WTC11 (cell line): ENCODE data around the gene FARSA. TPM values are rescaled to one million over a fixed set of nuclear protein-coding genes. Genes with fewer than 3 reads are reported as not detected.

Experiments
- ATAC-seq: fragments of 200-7000 bp; cut with Tn5 transposase; 2 replicates; pipeline ENCODE4 v1.10.0; 2021; ENCODE audit warnings: mild to moderate bottlenecking, moderate library complexity
- CTCF ChIA-PET: fragments of 300-600 bp; sonication (Branson Sonifier 250); formaldehyde crosslinking; loops from one replicate; lab custom pipeline; 2021; ENCODE audit warnings: antibody characterized with exemption; lab: Charles Lee
- POLR2A ChIA-PET: fragments of 350-600 bp; sonication (Branson Sonifier 250); formaldehyde crosslinking; loops from one replicate; lab custom pipeline; 2021; ENCODE audit warnings: antibody characterized with exemption; lab: Charles Lee
- DNase-seq: peaks from one replicate; pipeline ENCODE4 v3.0.0; 2021; ENCODE audit warnings: low spot score
- H3K27ac Mint-ChIP-seq: 2 replicates; pipeline ENCODE4 v1.8.0; 2021; ENCODE audit warnings: mixed read lengths
- H3K27me3 Mint-ChIP-seq: 2 replicates; pipeline ENCODE4 v1.8.0; 2021; ENCODE audit warnings: low read depth, mild to moderate bottlenecking, moderate library complexity, mixed read lengths
- H3K36me3 Mint-ChIP-seq: 2 replicates; pipeline ENCODE4 v1.8.0; 2021; ENCODE audit warnings: mixed read lengths
- H3K4me1 Mint-ChIP-seq: 2 replicates; pipeline ENCODE4 v1.8.0; 2022; ENCODE audit warnings: mixed read lengths
- H3K4me3 Mint-ChIP-seq: 2 replicates; pipeline ENCODE4 v1.8.0; 2021; ENCODE audit warnings: mild to moderate bottlenecking, moderate library complexity, mixed read lengths
- H3K9me3 Mint-ChIP-seq: 2 replicates; pipeline ENCODE4 v1.8.0; 2021; ENCODE audit warnings: mixed read lengths
- CBFB ChIP-seq: sonication (generic); formaldehyde crosslinking; IDR thresholded peaks from 2 replicates; pipeline ENCODE4 v1.8.1; 2022; ENCODE audit warnings: mild to moderate bottlenecking, low read depth, missing genetic modification reagents
- ETV6 ChIP-seq: sonication (generic); formaldehyde crosslinking; IDR thresholded peaks from 2 replicates; pipeline ENCODE4 v1.8.1; 2022; ENCODE audit warnings: mild to moderate bottlenecking, missing genetic modification reagents
- FOXP1 ChIP-seq: sonication (generic); formaldehyde crosslinking; IDR thresholded peaks from 2 replicates; pipeline ENCODE4 v1.8.0; 2022; ENCODE audit warnings: missing genetic modification reagents, mild to moderate bottlenecking, moderate library complexity, borderline replicate concordance
- GABPB1 ChIP-seq: sonication (generic); formaldehyde crosslinking; IDR thresholded peaks from 2 replicates; pipeline ENCODE4 v1.8.1; 2023; ENCODE audit warnings: mild to moderate bottlenecking, missing genetic modification reagents
- JUN ChIP-seq: sonication (generic); formaldehyde crosslinking; IDR thresholded peaks from 2 replicates; pipeline ENCODE4 v1.8.0; 2023; ENCODE audit warnings: mild to moderate bottlenecking, missing genetic modification reagents
- NFATC4 ChIP-seq: fragments of 250-450 bp; sonication (Bioruptor Pico); IDR thresholded peaks from 2 replicates; pipeline ENCODE4 v1.9.0; 2021; ENCODE audit warnings: mild to moderate bottlenecking
- SMAD4 ChIP-seq: sonication (generic); formaldehyde crosslinking; IDR thresholded peaks from 2 replicates; pipeline ENCODE4 v1.8.0; 2022; ENCODE audit warnings: mild to moderate bottlenecking, missing genetic modification reagents
- TCF7 ChIP-seq: sonication (generic); formaldehyde crosslinking; IDR thresholded peaks from 2 replicates; pipeline ENCODE4 v1.8.0; 2022; ENCODE audit warnings: mild to moderate bottlenecking, low read depth, missing genetic modification reagents, moderate library complexity
- TEAD1 ChIP-seq: sonication (generic); formaldehyde crosslinking; IDR thresholded peaks from 2 replicates; pipeline ENCODE4 v1.8.0; 2022; ENCODE audit warnings: mild to moderate bottlenecking, missing genetic modification reagents
- TEAD4 ChIP-seq: sonication (generic); formaldehyde crosslinking; IDR thresholded peaks from 2 replicates; pipeline ENCODE4 v1.8.0; 2022; ENCODE audit warnings: mild to moderate bottlenecking, missing genetic modification reagents
- TP53 ChIP-seq: sonication (generic); formaldehyde crosslinking; IDR thresholded peaks from 2 replicates; pipeline ENCODE4 v1.8.1; 2023; ENCODE audit warnings: mild to moderate bottlenecking, missing genetic modification reagents
- ZNF232 ChIP-seq: sonication (generic); formaldehyde crosslinking; IDR thresholded peaks from 2 replicates; pipeline ENCODE4 v1.8.0; 2022; ENCODE audit warnings: mild to moderate bottlenecking, missing genetic modification reagents
- ZNF416 ChIP-seq: fragments of 250-450 bp; sonication (Bioruptor Pico); IDR thresholded peaks from 2 replicates; pipeline ENCODE4 v1.9.0; 2021; ENCODE audit warnings: mild to moderate bottlenecking, inconsistent platforms
- ZNF423 ChIP-seq: fragments of 250-450 bp; sonication (Bioruptor Pico); IDR thresholded peaks from 2 replicates; pipeline ENCODE4 v2.1.2; 2022; ENCODE audit warnings: mild to moderate bottlenecking, moderate library complexity
- total RNA-seq: library from RNA; stranded (reverse); gene quantifications from 3 replicates; pipeline ENCODE4 v1.2.3, GENCODE V29; 2021
- TF ChIP-seq, protein P1 (sequence below): fragments of 250-450 bp; sonication (Bioruptor Pico); conservative IDR thresholded peaks from 2 replicates; pipeline ENCODE4 v1.9.0; 2021; ENCODE audit warnings: mild to moderate bottlenecking
- TF ChIP-seq, protein P2 (sequence below): sonication (generic); formaldehyde crosslinking; conservative IDR thresholded peaks from 2 replicates; pipeline ENCODE4 v1.8.1; 2023; ENCODE audit warnings: mild to moderate bottlenecking, low read depth, missing genetic modification reagents, moderate library complexity
- TF ChIP-seq, protein P3 (sequence below): sonication (generic); formaldehyde crosslinking; IDR thresholded peaks from 2 replicates; pipeline ENCODE4 v1.8.1; 2022; ENCODE audit warnings: mild to moderate bottlenecking, missing genetic modification reagents, moderate library complexity, borderline replicate concordance
- TF ChIP-seq, protein P4 (sequence below): sonication (generic); formaldehyde crosslinking; IDR thresholded peaks from 2 replicates; pipeline ENCODE4 v1.8.1; 2022; ENCODE audit warnings: low read depth, mild to moderate bottlenecking, moderate library complexity, missing genetic modification reagents, borderline replicate concordance
- TF ChIP-seq, protein P5 (sequence below): sonication (generic); formaldehyde crosslinking; IDR thresholded peaks from 2 replicates; pipeline ENCODE4 v1.8.0; 2022; ENCODE audit warnings: mild to moderate bottlenecking, missing genetic modification reagents
- TF ChIP-seq, protein P6 (sequence below): sonication (generic); formaldehyde crosslinking; IDR thresholded peaks from 2 replicates; pipeline ENCODE4 v1.8.0; 2022; ENCODE audit warnings: mild to moderate bottlenecking, missing genetic modification reagents
- TF ChIP-seq, protein P7 (sequence below): sonication (generic); formaldehyde crosslinking; IDR thresholded peaks from 2 replicates; pipeline ENCODE4 v1.8.1; 2023; ENCODE audit warnings: mild to moderate bottlenecking, missing genetic modification reagents, moderate library complexity
- TF ChIP-seq, protein P8 (sequence below): sonication (generic); formaldehyde crosslinking; IDR thresholded peaks from 2 replicates; pipeline ENCODE4 v1.8.1; 2022; ENCODE audit warnings: mild to moderate bottlenecking, moderate library complexity, missing genetic modification reagents

FARSA gene
- total RNA-seq, 1 experiment from 2014 or later: 108 TPM

DNA sequence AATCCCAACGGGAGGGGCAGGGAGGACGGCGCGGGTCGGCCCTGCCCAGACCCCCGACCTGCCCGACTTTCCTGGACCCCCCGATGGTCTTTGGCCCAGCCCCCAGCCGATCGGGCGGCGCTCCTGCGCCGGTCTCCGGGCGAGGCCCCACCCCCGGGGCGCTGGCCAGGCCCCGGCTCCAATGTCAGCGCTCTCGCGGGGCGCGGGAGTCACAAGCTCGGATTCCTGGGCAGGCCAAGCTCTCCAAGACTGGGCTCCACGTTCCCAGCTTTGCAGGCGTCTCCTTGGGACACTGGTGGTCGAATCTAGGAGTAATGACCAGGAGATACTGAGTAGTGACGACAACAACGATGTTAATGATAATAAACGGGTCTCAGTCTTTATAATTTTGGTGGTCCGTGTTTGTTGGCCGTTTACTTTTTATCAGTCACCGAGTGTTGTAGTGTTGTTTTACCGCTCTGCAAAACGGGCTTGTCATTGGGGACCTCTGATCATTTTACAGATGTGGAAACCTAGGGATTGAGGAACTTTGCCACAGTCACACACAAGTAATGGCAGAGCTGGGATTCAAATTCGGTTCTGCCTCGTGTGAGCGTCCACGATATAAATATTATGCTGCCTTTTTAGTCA, 12.7 kb upstream of the FARSA start (continued):
- TF ChIP-seq, protein P1, sequence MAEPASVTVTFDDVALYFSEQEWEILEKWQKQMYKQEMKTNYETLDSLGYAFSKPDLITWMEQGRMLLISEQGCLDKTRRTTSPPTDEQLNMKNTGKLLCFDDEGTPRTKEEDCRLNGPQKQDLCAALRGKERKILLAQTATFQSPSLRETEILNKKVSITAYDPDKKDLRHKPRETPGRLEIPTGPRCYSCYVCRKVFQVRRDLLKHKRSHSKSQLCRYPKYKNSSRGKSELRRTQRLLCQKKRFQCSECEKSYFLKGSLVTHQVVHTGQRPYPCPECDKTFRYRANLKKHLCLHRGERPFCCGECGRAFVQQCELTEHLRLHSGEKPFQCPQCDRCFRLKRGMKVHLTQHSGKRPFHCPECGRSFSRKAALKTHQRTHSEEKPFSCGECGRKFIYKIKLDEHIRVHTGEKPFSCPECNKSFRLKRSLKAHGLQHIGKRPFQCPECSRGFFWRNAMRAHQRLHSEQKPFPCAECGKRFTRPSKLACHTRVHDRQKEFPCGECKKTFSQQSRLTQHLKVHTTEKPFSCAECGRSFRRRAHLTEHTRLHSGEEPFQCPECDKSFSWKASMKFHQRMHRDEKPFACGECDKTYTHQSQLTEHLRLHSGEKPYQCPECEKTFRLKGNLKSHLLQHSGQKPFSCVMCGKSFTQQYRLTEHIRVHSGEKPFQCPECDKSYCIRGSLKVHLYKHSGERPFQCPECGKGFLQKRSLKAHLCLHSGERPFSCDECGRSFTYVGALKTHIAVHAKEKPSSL (CRISPR knock-in tag): peak; percentile 73; the same call in 1 of the 2 replicates
- no peak for TF ChIP-seq ZNF416 (CRISPR knock-in tag)
- no peak for TF ChIP-seq TEAD1
- no peak for TF ChIP-seq NFATC4 (CRISPR knock-in tag)
- TF ChIP-seq CBFB (CRISPR knock-in tag): no peak
- TF ChIP-seq FOXP1 (CRISPR knock-in tag): no peak

DNA sequence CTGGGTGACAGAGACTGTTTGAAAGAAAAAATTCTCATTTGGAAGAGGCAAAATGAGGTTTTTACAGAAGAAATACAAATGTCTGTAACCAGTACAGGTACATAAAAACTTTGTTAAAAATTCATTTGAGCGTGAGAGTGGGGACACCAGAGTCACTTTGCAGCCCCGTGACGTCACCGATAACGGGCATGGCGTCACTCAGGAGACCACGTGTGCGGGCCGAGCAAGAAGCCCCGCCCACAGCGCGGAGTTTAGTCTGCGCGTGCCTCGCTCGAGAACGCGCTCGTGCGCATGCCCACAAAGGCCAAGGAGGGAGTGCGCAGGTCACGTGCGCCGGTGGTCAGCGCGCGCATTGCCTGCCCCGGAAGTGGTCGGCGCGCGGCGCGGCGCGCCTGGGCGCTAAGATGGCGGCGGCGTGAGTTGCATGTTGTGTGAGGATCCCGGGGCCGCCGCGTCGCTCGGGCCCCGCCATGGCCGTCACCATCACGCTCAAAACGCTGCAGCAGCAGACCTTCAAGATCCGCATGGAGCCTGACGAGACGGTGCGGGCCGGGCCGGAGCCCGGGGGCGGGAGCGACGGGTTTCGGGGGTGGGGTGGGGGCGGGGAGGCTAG, 12.1 kb upstream of the FARSA start, which contains the start of gene RAD23A:
Gene RAD23A, plus strand, starts transcription at position 384 of the 613 bp plus-strand sequence. Its CDS starts 87 bp downstream, at position 471.
- H3K4me3 Mint-ChIP-seq: peak within 1 kb of the TSS; percentile 90
- no peaks in the 10 kb centered on the region for H3K9me3 Mint-ChIP-seq
- ChIA-PET POLR2A (interaction anchor here (0.6 to 1.3 kb wide), 6 partner anchors 9 to 55 kb away, joined by 3 to 10 read pairs (median 4); partner anchors contain the start of genes FARSA, GADD45GIP1 and GCDH), CTCF (interaction anchor here (0.8 to 1.5 kb wide), 5 partner anchors 8 to 155 kb away, joined by 3 to 11 read pairs (median 3); partner anchors contain the start of gene GCDH)
- H3K27ac Mint-ChIP-seq: peak within 1 kb of the TSS; percentile 98
- ATAC-seq: peak; percentile 67
- H3K27me3 Mint-ChIP-seq: no peaks in the 10 kb centered on the region; the same call in 1 of the 2 replicates
- DNase-seq: peak; percentile 98
- H3K4me1 Mint-ChIP-seq: peaks cover 17% of the 10 kb centered on the region
- peaks cover 70% of the 10 kb centered on the region for H3K36me3 Mint-ChIP-seq
- TF ChIP-seq, protein P2, sequence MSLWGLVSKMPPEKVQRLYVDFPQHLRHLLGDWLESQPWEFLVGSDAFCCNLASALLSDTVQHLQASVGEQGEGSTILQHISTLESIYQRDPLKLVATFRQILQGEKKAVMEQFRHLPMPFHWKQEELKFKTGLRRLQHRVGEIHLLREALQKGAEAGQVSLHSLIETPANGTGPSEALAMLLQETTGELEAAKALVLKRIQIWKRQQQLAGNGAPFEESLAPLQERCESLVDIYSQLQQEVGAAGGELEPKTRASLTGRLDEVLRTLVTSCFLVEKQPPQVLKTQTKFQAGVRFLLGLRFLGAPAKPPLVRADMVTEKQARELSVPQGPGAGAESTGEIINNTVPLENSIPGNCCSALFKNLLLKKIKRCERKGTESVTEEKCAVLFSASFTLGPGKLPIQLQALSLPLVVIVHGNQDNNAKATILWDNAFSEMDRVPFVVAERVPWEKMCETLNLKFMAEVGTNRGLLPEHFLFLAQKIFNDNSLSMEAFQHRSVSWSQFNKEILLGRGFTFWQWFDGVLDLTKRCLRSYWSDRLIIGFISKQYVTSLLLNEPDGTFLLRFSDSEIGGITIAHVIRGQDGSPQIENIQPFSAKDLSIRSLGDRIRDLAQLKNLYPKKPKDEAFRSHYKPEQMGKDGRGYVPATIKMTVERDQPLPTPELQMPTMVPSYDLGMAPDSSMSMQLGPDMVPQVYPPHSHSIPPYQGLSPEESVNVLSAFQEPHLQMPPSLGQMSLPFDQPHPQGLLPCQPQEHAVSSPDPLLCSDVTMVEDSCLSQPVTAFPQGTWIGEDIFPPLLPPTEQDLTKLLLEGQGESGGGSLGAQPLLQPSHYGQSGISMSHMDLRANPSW (CRISPR knock-in tag): no peak
- TF ChIP-seq, protein P3, sequence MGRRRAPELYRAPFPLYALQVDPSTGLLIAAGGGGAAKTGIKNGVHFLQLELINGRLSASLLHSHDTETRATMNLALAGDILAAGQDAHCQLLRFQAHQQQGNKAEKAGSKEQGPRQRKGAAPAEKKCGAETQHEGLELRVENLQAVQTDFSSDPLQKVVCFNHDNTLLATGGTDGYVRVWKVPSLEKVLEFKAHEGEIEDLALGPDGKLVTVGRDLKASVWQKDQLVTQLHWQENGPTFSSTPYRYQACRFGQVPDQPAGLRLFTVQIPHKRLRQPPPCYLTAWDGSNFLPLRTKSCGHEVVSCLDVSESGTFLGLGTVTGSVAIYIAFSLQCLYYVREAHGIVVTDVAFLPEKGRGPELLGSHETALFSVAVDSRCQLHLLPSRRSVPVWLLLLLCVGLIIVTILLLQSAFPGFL: no peak
- TF ChIP-seq, protein P4, sequence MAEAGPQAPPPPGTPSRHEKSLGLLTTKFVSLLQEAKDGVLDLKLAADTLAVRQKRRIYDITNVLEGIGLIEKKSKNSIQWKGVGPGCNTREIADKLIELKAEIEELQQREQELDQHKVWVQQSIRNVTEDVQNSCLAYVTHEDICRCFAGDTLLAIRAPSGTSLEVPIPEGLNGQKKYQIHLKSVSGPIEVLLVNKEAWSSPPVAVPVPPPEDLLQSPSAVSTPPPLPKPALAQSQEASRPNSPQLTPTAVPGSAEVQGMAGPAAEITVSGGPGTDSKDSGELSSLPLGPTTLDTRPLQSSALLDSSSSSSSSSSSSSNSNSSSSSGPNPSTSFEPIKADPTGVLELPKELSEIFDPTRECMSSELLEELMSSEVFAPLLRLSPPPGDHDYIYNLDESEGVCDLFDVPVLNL (CRISPR knock-in tag): peak; percentile 86
- TF ChIP-seq ZNF232 (CRISPR knock-in tag) (peak; percentile 55; the same call in 1 of the 2 replicates), ZNF423 (CRISPR knock-in tag) (no peak), ZNF416 (CRISPR knock-in tag) (peak; percentile 99), JUN (no peak; the same call in 1 of the 2 replicates), TEAD4 (no peak), ETV6 (CRISPR knock-in tag) (peak; percentile 85), TCF7 (CRISPR knock-in tag) (no peak; the same call in 1 of the 2 replicates), TP53 (CRISPR knock-in tag) (no peak), SMAD4 (CRISPR knock-in tag) (no peak), GABPB1 (CRISPR knock-in tag) (peak; percentile 93)
- TF ChIP-seq, protein P5, sequence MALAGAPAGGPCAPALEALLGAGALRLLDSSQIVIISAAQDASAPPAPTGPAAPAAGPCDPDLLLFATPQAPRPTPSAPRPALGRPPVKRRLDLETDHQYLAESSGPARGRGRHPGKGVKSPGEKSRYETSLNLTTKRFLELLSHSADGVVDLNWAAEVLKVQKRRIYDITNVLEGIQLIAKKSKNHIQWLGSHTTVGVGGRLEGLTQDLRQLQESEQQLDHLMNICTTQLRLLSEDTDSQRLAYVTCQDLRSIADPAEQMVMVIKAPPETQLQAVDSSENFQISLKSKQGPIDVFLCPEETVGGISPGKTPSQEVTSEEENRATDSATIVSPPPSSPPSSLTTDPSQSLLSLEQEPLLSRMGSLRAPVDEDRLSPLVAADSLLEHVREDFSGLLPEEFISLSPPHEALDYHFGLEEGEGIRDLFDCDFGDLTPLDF (CRISPR knock-in tag): peak; percentile 53; the same call in 1 of the 2 replicates
- TF ChIP-seq, protein P6, sequence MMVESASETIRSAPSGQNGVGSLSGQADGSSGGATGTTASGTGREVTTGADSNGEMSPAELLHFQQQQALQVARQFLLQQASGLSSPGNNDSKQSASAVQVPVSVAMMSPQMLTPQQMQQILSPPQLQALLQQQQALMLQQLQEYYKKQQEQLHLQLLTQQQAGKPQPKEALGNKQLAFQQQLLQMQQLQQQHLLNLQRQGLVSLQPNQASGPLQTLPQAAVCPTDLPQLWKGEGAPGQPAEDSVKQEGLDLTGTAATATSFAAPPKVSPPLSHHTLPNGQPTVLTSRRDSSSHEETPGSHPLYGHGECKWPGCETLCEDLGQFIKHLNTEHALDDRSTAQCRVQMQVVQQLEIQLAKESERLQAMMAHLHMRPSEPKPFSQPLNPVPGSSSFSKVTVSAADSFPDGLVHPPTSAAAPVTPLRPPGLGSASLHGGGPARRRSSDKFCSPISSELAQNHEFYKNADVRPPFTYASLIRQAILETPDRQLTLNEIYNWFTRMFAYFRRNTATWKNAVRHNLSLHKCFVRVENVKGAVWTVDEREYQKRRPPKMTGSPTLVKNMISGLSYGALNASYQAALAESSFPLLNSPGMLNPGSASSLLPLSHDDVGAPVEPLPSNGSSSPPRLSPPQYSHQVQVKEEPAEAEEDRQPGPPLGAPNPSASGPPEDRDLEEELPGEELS (CRISPR knock-in tag): peak; percentile 79
- TF ChIP-seq, protein P7, sequence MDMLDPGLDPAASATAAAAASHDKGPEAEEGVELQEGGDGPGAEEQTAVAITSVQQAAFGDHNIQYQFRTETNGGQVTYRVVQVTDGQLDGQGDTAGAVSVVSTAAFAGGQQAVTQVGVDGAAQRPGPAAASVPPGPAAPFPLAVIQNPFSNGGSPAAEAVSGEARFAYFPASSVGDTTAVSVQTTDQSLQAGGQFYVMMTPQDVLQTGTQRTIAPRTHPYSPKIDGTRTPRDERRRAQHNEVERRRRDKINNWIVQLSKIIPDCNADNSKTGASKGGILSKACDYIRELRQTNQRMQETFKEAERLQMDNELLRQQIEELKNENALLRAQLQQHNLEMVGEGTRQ (CRISPR knock-in tag): peak; percentile 99
- TF ChIP-seq, protein P8, sequence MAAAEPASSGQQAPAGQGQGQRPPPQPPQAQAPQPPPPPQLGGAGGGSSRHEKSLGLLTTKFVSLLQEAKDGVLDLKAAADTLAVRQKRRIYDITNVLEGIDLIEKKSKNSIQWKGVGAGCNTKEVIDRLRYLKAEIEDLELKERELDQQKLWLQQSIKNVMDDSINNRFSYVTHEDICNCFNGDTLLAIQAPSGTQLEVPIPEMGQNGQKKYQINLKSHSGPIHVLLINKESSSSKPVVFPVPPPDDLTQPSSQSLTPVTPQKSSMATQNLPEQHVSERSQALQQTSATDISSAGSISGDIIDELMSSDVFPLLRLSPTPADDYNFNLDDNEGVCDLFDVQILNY (CRISPR knock-in tag): peak; percentile 94
